ENCODE data around the gene MPPED2.

The MPPED2 gene

GRCh38 chr11:30474151-30474954 lies 111.8 kb downstream of the MPPED2 start:
- no peak overlapping the region for H3K4me3 ChIP-seq (ENCODE audit: low read depth in 1 of 2, low read length in 1 of 2)
- no peaks in the 10 kb centered on the region for H3K4me1 ChIP-seq (ENCODE audit: control insufficient read depth in 1 of 2, insufficient read depth in 1 of 2, low read depth in 1 of 2, low read length in 1 of 2)
- H3K9me3 ChIP-seq: no peaks in the 10 kb centered on the region

GRCh38 chr11:30471244-30471643 lies 114.9 kb downstream of the MPPED2 start:
- Histone ChIP-seq H3K36me3 (no peaks in the 10 kb centered on the region), H3K4me3 (ENCODE audit: low read depth in 1 of 2, low read length in 1 of 2) (no peak overlapping the region), H3K4me1 (ENCODE audit: control insufficient read depth in 1 of 2, insufficient read depth in 1 of 2, low read depth in 1 of 2, low read length in 1 of 2) (no peaks in the 10 kb centered on the region), H3K27ac (no peak overlapping the region), H3K9me3 (no peaks in the 10 kb centered on the region), H3K27me3 (no peaks in the 10 kb centered on the region)
- no peak for TF ChIP-seq CTCF (IDR thresholded peaks at IDR 0.05)

More at GRCh38 chr11:30474151-30474954, 111.8 kb downstream of the MPPED2 start:
- no peaks in the 10 kb centered on the region for H3K27me3 ChIP-seq
- no peaks in the 10 kb centered on the region for H3K36me3 ChIP-seq
- TF ChIP-seq CTCF (IDR thresholded peaks at IDR 0.05): no peak
- no peak overlapping the region for H3K27ac ChIP-seq

GRCh38 chr11:30468881-30469280 lies 117.3 kb downstream of the MPPED2 start:
- no peak for TF ChIP-seq CTCF (IDR thresholded peaks at IDR 0.05)
- Histone ChIP-seq H3K36me3 (no peaks in the 10 kb centered on the region), H3K9me3 (no peaks in the 10 kb centered on the region), H3K4me3 (ENCODE audit: low read depth in 1 of 2, low read length in 1 of 2) (no peak overlapping the region), H3K27me3 (no peaks in the 10 kb centered on the region), H3K27ac (no peak overlapping the region), H3K4me1 (ENCODE audit: control insufficient read depth in 1 of 2, insufficient read depth in 1 of 2, low read depth in 1 of 2, low read length in 1 of 2) (no peaks in the 10 kb centered on the region)

- TF ChIP-seq CTCF (IDR thresholded peaks at IDR 0.05): no peak
These were observed 119.0 kb downstream of the MPPED2 start for GRCh38 chr11:30467176-30467575.

GRCh38 chr11:30465623-30466022 lies 120.5 kb downstream of the MPPED2 start:
- Histone ChIP-seq H3K27ac (no peak overlapping the region), H3K4me3 (ENCODE audit: low read depth in 1 of 2, low read length in 1 of 2) (no peak overlapping the region), H3K9me3 (no peaks in the 10 kb centered on the region), H3K4me1 (ENCODE audit: control insufficient read depth in 1 of 2, insufficient read depth in 1 of 2, low read depth in 1 of 2, low read length in 1 of 2) (no peaks in the 10 kb centered on the region), H3K27me3 (no peaks in the 10 kb centered on the region), H3K36me3 (no peaks in the 10 kb centered on the region)
- no peak for TF ChIP-seq CTCF (IDR thresholded peaks at IDR 0.05)

More at GRCh38 chr11:30467176-30467575, 119.0 kb downstream of the MPPED2 start:
- Histone ChIP-seq H3K9me3 (no peaks in the 10 kb centered on the region), H3K4me3 (ENCODE audit: low read depth in 1 of 2, low read length in 1 of 2) (no peak overlapping the region), H3K27ac (no peak overlapping the region), H3K4me1 (ENCODE audit: control insufficient read depth in 1 of 2, insufficient read depth in 1 of 2, low read depth in 1 of 2, low read length in 1 of 2) (no peaks in the 10 kb centered on the region), H3K27me3 (no peaks in the 10 kb centered on the region), H3K36me3 (no peaks in the 10 kb centered on the region)

Data from neutrophil (primary cell).